ENCODE measurements around the gene TNNC1. TPM values are rescaled to one million over a fixed set of nuclear protein-coding genes. Genes with fewer than 3 reads are reported as not detected.

The TNNC1 gene
- total RNA-seq, 2 experiments from 2014 or later, result 0.57 to 3.2 TPM

DNA sequence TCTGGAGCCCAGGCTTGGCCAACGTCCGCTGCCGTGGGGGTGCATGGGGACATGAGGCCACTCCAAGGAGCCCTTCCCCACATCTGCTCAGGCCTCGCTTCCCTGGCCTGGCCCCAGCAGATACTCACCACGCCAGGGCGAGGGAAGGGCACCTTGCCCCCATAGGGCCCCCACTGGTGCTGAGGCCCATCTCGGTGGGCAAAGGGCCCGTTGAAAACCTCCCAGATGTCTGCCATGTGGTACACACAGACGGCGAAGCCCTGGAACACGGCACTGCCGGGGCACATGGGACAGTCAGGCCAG is 13.6 kb downstream of the TNNC1 start:
- H2AFZ ChIP-seq (ENCODE audit: low read length), result no peak overlapping the region
- no peaks in the 10 kb centered on the region for H3K79me2 ChIP-seq (ENCODE audit: insufficient read depth, low read depth, low read length)
- DNase-seq (ENCODE audit: low spot score), result no peak
- ChIA-PET POLR2A (no interaction called here), CTCF (ENCODE audit: unreplicated experiment) (no interaction called here)
- TF ChIP-seq, protein P1, sequence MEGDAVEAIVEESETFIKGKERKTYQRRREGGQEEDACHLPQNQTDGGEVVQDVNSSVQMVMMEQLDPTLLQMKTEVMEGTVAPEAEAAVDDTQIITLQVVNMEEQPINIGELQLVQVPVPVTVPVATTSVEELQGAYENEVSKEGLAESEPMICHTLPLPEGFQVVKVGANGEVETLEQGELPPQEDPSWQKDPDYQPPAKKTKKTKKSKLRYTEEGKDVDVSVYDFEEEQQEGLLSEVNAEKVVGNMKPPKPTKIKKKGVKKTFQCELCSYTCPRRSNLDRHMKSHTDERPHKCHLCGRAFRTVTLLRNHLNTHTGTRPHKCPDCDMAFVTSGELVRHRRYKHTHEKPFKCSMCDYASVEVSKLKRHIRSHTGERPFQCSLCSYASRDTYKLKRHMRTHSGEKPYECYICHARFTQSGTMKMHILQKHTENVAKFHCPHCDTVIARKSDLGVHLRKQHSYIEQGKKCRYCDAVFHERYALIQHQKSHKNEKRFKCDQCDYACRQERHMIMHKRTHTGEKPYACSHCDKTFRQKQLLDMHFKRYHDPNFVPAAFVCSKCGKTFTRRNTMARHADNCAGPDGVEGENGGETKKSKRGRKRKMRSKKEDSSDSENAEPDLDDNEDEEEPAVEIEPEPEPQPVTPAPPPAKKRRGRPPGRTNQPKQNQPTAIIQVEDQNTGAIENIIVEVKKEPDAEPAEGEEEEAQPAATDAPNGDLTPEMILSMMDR (conservative IDR thresholded peaks at IDR 0.05; ENCODE audit: low read length), result no peak
- TF ChIP-seq EZH2phosphoT487 (IDR thresholded peaks at IDR 0.05; ENCODE audit: borderline replicate concordance, low read depth, low read length), result no peak
- H4K20me1 ChIP-seq (ENCODE audit: insufficient read depth, low read length), result no peaks in the 10 kb centered on the region
- peaks cover 4% of the 10 kb centered on the region for H3K4me1 ChIP-seq (ENCODE audit: insufficient read depth, low read length, poor library complexity, severe bottlenecking)
- BruUV-seq (replicated peaks), result no TSS peak
- no peak overlapping the region for H3K4me2 ChIP-seq (ENCODE audit: low read length)
- H3K27ac ChIP-seq (ENCODE audit: low read depth, low read length, poor library complexity, severe bottlenecking), result no peak overlapping the region
- intact Hi-C loops (cut with micrococcal nuclease; ENCODE audit: unreplicated experiment), result loop anchor here (10.0 kb wide), 1 partner anchor 65 kb away; no protein-coding TSS in a partner anchor
- no peaks in the 10 kb centered on the region for H3K9me3 ChIP-seq (ENCODE audit: low read length)
- H3K36me3 ChIP-seq (ENCODE audit: insufficient read depth, low read length), result no peaks in the 10 kb centered on the region
- no peaks in the 10 kb centered on the region for H3K9me2 ChIP-seq (ENCODE audit: insufficient read depth, low read length)
- H3K4me3 ChIP-seq (ENCODE audit: low read depth, low read length, poor library complexity, severe bottlenecking), result no peak overlapping the region

DNA sequence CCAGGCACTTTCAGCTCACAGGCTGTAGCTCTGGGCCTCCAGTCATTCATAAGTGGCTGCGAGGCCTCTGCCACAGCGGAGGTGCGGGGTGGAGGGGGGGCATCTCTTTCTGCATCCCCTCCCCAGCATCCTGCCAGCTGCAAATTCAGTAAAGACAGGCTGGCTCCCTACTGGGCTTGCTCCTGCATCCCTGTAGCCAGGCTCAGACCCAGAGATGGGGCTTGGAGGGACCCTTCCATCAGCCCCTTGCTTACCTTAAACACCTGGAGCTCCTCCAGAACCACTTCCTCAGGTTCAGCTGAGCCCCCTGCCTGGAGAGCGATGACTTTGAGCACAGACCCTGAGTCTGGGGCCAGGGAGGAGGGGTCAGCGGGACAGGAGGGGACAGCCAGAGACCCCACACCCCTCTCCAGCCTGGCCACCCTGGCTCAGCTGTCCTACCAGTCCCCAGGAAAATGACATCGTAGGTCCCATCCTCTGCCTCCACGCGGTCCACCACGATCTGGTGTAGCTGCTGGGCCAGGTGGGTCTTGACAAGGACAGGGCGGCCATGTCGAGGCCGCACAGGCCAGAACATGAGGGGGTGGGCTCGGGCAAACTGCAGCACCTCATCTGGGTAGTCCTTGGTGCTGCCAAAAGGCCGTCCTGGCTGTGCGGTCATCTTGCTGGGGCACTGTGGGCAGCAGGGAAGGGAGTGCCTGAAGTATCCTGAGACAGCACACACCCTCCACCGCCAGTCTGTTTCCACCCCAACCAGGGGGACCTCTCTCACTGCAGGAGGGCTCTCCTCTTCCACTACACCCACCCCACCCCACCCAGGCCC is 14.2 kb downstream of the TNNC1 start:
- Histone ChIP-seq H3K9me3 (ENCODE audit: low read length) (no peaks in the 10 kb centered on the region), H3K9me2 (ENCODE audit: insufficient read depth, low read length) (no peaks in the 10 kb centered on the region), H3K27ac (ENCODE audit: low read depth, low read length, poor library complexity, severe bottlenecking) (no peak overlapping the region), H3K4me1 (ENCODE audit: insufficient read depth, low read length, poor library complexity, severe bottlenecking) (peaks cover 8% of the 10 kb centered on the region), H3K4me2 (ENCODE audit: low read length) (no peak overlapping the region), H4K20me1 (ENCODE audit: insufficient read depth, low read length) (no peaks in the 10 kb centered on the region), H3K79me2 (ENCODE audit: insufficient read depth, low read depth, low read length) (no peaks in the 10 kb centered on the region), H3K36me3 (ENCODE audit: insufficient read depth, low read length) (no peaks in the 10 kb centered on the region), H3K4me3 (ENCODE audit: low read depth, low read length, poor library complexity, severe bottlenecking) (no peak overlapping the region), H2AFZ (ENCODE audit: low read length) (no peak overlapping the region)
- intact Hi-C loops (cut with micrococcal nuclease; ENCODE audit: unreplicated experiment), result loop anchor here (10.0 kb wide), 1 partner anchor 65 kb away; no protein-coding TSS in a partner anchor
- TF ChIP-seq, protein P1 (conservative IDR thresholded peaks at IDR 0.05; ENCODE audit: low read length), result no peak
- no peak for TF ChIP-seq EZH2phosphoT487 (IDR thresholded peaks at IDR 0.05; ENCODE audit: borderline replicate concordance, low read depth, low read length)
- CTCF ChIA-PET (ENCODE audit: unreplicated experiment), result no interaction called here
- POLR2A ChIA-PET, result no interaction called here
- DNase-seq (ENCODE audit: low spot score), result no peak
- BruUV-seq (replicated peaks), result no TSS peak
